Panc1 (cell line): Measurements from ENCODE around the gene UBASH3B. TPM values are rescaled to one million over a fixed set of nuclear protein-coding genes. Genes with fewer than 3 reads are reported as not detected.

Source experiments
- ATAC-seq: fragments of 200-7000 bp; cut with Tn5 transposase; 2 replicates; pipeline ENCODE4 v1.9.1; 2020; ENCODE audit warnings: mild to moderate bottlenecking, moderate library complexity
- BruUV-seq: library from RNA; stranded (reverse); fragments of 400-500 nt; replicated peaks from 2 replicates; lab custom pipeline; 2021; lab: Mats Ljungman, UMichigan
- CTCF ChIA-PET: fragments of 300-600 bp; sonication (Branson Sonifier 250); formaldehyde crosslinking; loops from one replicate; lab custom pipeline; 2022; ENCODE audit warnings: antibody characterized with exemption; lab: Charles Lee
- POLR2A ChIA-PET: fragments of 300-600 bp; sonication (Branson Sonifier 250); formaldehyde crosslinking; loops from one replicate; lab custom pipeline; 2022; ENCODE audit warnings: antibody characterized with exemption; lab: Charles Lee
- DNase-seq: peaks from one replicate; pipeline ENCODE4 v3.0.0-alpha.2; 2010; ENCODE audit warnings: low read depth, low spot score
- H3K27ac ChIP-seq: 2 replicates; pipeline ENCODE4 v1.5.1; 2011; ENCODE audit warnings: mild to moderate bottlenecking, low read length, inconsistent platforms
- H3K27me3 ChIP-seq: fragments of 200-500 bp; sonication (Bioruptor generic); 2 replicates; pipeline ENCODE4 v1.6.0; 2014; ENCODE audit warnings: low read length, inconsistent platforms; ENCODE audit not compliant: control insufficient read depth, insufficient read depth
- H3K36me3 ChIP-seq: fragments of 200-500 bp; sonication (Bioruptor generic); 2 replicates; pipeline ENCODE4 v1.5.1; 2014; ENCODE audit warnings: inconsistent platforms, mild to moderate bottlenecking, low read length, moderate library complexity; ENCODE audit not compliant: control insufficient read depth, insufficient read depth
- H3K4me1 ChIP-seq: 2 replicates; pipeline ENCODE4 v1.5.1; 2011; ENCODE audit warnings: inconsistent platforms, mild to moderate bottlenecking, low read length, moderate library complexity; ENCODE audit not compliant: control insufficient read depth, insufficient read depth
- H3K4me3 ChIP-seq, 2 experiments: 2 replicates each; pipeline ENCODE4 v1.5.1; 2011 to 2012; ENCODE audit warnings: low read depth in 2 of 2, low read length in 2 of 2, mild to moderate bottlenecking in 2 of 2, inconsistent platforms in 1 of 2, moderate library complexity in 1 of 2
- H3K9me3 ChIP-seq: fragments of 200-500 bp; sonication (Bioruptor generic); 2 replicates; pipeline ENCODE4 v1.5.1; 2014; ENCODE audit warnings: low read depth, mild to moderate bottlenecking, inconsistent platforms, low read length, moderate library complexity; ENCODE audit not compliant: control insufficient read depth, insufficient read depth
- POLR2AphosphoS5 ChIP-seq: IDR thresholded peaks from 2 replicates; pipeline ENCODE4 v1.6.1; 2012; ENCODE audit warnings: mild to moderate bottlenecking, low read depth, low read length, moderate library complexity
- REST ChIP-seq, 2 experiments: IDR thresholded peaks; 2 replicates each; pipeline ENCODE4 v1.6.1; 2011 to 2012; ENCODE audit warnings: low read depth in 2 of 2, control low read depth in 1 of 2, low read length in 1 of 2, mild to moderate bottlenecking in 1 of 2, moderate library complexity in 1 of 2; ENCODE audit not compliant: insufficient read depth in 1 of 2
- SIN3A ChIP-seq: IDR thresholded peaks from 2 replicates; pipeline ENCODE4 v1.6.1; 2012; ENCODE audit warnings: low read depth, mild to moderate bottlenecking, low read length, moderate library complexity, borderline replicate concordance; ENCODE audit not compliant: insufficient read depth
- TCF7L2 ChIP-seq: IDR thresholded peaks from 2 replicates; pipeline ENCODE4 v1.6.1; 2011; ENCODE audit warnings: mild to moderate bottlenecking, low read depth, low read length, inconsistent platforms
- in situ Hi-C: cut with HindIII; loops from 2 replicates; pipeline ENCODE4 v1.10.0; 2016; ENCODE audit warnings: low sequenced_read_pairs, low pct_unique_long_range_greater_than_20kb
- intact Hi-C: fragments of 100-400 bp; cut with micrococcal nuclease; formaldehyde crosslinking; loops from one replicate; pipeline ENCODE4 v1.10.0; 2022; ENCODE audit not compliant: unreplicated experiment
- total RNA-seq: library from RNA; stranded (reverse); gene quantifications from one replicate; pipeline ENCODE4 v1.2.1, GENCODE V29; 2021; ENCODE audit not compliant: unreplicated experiment
- TF ChIP-seq, protein P1 (sequence below): fragments of 450-650 bp; IDR thresholded peaks from 2 replicates; pipeline ENCODE4 v1.5.1; 2017; ENCODE audit warnings: mild to moderate bottlenecking

The UBASH3B gene
- total RNA-seq, 1 experiment from 2014 or later, result 55.1 TPM

DNA sequence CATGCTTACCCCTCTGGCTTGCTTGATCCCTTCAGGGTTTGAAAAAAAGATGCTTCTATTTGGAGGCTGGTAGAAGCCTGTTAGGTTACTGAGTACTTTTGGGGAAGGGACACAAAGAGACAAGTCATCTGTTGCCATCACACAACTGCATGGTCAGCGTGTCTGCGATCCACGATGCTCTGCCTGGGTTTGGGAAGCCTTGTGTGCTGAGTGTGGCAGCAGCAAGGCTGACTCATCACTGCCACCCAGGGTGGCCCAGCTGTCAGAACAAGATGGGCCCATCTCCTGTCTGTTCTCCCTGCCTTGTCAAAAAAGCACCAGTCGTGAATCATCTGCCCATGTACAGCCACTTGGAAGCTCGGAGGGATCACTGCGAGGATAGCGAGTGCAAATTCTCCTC, 26.2 kb downstream of the UBASH3B start:
- no peak for DNase-seq

DNA sequence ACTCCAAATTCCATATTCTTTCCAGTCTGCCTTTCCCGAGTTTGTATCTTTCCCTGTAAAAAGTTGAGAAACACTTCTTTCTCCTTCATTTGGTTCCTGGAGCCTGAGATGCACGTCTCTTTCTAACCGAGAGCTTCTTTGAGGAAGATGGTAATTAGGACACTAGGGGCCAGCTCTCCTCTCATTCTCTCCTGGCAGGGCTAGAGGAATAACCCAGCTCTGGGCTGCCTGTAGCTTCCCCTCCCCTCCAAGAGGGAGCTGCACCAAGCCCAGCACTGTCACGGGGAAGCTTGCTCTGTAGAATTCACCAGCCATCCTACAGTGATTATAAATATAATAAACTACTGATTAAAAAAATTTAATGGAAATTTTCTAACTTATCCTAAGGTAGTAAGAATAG, 26.9 kb downstream of the UBASH3B start:
- CTCF ChIA-PET, result interaction anchor here (1.2 kb wide), 1 partner anchor 106 kb away, joined by 5 read pairs; no protein-coding TSS in a partner anchor
- Histone ChIP-seq H3K27me3 (no peaks in the 10 kb centered on the region), H3K4me1 (no peaks in the 10 kb centered on the region), H3K27ac (no peak overlapping the region), H3K36me3 (no peaks in the 10 kb centered on the region), H3K4me3 (no peak overlapping the region), H3K9me3 (no peaks in the 10 kb centered on the region)
- TF ChIP-seq REST (IDR thresholded peaks at IDR 0.05; ENCODE audit: insufficient read depth in 1 of 2, low read depth in 2 of 2, low read length in 1 of 2) (no peak), SIN3A (no peak)
- intact Hi-C loops, result no loop called here
- in situ Hi-C loops, result no loop called here
- ATAC-seq (no peak), DNase-seq (no peak)
- no TSS peak for BruUV-seq
- POLR2A ChIA-PET, result interaction anchor here (0.5 kb wide), 1 partner anchor 109 kb away, joined by 8 read pairs; no protein-coding TSS in a partner anchor

More for the DNA sequence above, 26.2 kb downstream of the UBASH3B start:
- POLR2A ChIA-PET, result interaction anchor here (0.5 kb wide), 1 partner anchor 1082 kb away, joined by 4 read pairs; no protein-coding TSS in a partner anchor
- TF ChIP-seq TCF7L2, result no peak
- TF ChIP-seq REST (IDR thresholded peaks at IDR 0.05; ENCODE audit: insufficient read depth in 1 of 2, low read depth in 2 of 2, low read length in 1 of 2), result no peak
- no peak for TF ChIP-seq SIN3A
- TF ChIP-seq POLR2AphosphoS5, result no peak
- TF ChIP-seq, protein P1, sequence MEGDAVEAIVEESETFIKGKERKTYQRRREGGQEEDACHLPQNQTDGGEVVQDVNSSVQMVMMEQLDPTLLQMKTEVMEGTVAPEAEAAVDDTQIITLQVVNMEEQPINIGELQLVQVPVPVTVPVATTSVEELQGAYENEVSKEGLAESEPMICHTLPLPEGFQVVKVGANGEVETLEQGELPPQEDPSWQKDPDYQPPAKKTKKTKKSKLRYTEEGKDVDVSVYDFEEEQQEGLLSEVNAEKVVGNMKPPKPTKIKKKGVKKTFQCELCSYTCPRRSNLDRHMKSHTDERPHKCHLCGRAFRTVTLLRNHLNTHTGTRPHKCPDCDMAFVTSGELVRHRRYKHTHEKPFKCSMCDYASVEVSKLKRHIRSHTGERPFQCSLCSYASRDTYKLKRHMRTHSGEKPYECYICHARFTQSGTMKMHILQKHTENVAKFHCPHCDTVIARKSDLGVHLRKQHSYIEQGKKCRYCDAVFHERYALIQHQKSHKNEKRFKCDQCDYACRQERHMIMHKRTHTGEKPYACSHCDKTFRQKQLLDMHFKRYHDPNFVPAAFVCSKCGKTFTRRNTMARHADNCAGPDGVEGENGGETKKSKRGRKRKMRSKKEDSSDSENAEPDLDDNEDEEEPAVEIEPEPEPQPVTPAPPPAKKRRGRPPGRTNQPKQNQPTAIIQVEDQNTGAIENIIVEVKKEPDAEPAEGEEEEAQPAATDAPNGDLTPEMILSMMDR, result no peak
- intact Hi-C loops, result no loop called here
- in situ Hi-C loops, result no loop called here
- H3K36me3 ChIP-seq, result no peaks in the 10 kb centered on the region
- BruUV-seq, result no TSS peak
- CTCF ChIA-PET, result interaction anchor here (1.2 kb wide), 1 partner anchor 107 kb away, joined by 5 read pairs; no protein-coding TSS in a partner anchor
- H3K27me3 ChIP-seq, result no peaks in the 10 kb centered on the region
- ATAC-seq, result no peak
- H3K4me3 ChIP-seq, result no peak overlapping the region
- H3K4me1 ChIP-seq, result peaks cover 6% of the 10 kb centered on the region
- H3K27ac ChIP-seq, result no peak overlapping the region
- no peaks in the 10 kb centered on the region for H3K9me3 ChIP-seq
